Esophagus (tissue), 2 donors: ENCODE results near the gene TM7SF2. TPM values are rescaled to one million over a fixed set of nuclear protein-coding genes. Genes with fewer than 3 reads are reported as not detected.

ENCODE experiments used
- H3K27ac ChIP-seq, 2 donors: one replicate each; pipeline ENCODE4 v1.5.1; 2013; ENCODE audit warnings: low read depth in 2 of 2, mild to moderate bottlenecking in 2 of 2, inconsistent platforms in 1 of 2, low read length in 1 of 2, moderate library complexity in 1 of 2
- H3K27me3 ChIP-seq, 2 donors: one replicate each; pipeline ENCODE4 v1.6.1; 2013; ENCODE audit warnings: low read length in 2 of 2, control low read depth in 1 of 2, mild to moderate bottlenecking in 1 of 2; ENCODE audit not compliant: insufficient read depth in 2 of 2, control insufficient read depth in 1 of 2
- H3K36me3 ChIP-seq, 2 donors: one replicate each; pipeline ENCODE4 v1.6.1; 2013; ENCODE audit warnings: low read length in 1 of 2; ENCODE audit not compliant: control insufficient read depth in 2 of 2, insufficient read depth in 2 of 2
- H3K4me1 ChIP-seq, 2 donors: one replicate each; pipeline ENCODE4 v1.6.1; 2013; ENCODE audit warnings: low read length in 1 of 2; ENCODE audit not compliant: control insufficient read depth in 2 of 2, insufficient read depth in 2 of 2
- H3K4me3 ChIP-seq, 2 donors: one replicate each; pipeline ENCODE4 v1.5.1; 2013; ENCODE audit warnings: low read length in 2 of 2, mild to moderate bottlenecking in 2 of 2, low read depth in 1 of 2, moderate library complexity in 1 of 2
- H3K9me3 ChIP-seq, 2 donors: one replicate each; pipeline ENCODE4 v1.6.1; 2013; ENCODE audit warnings: mild to moderate bottlenecking in 2 of 2, low read depth in 1 of 2, low read length in 1 of 2, moderate library complexity in 1 of 2; ENCODE audit not compliant: control insufficient read depth in 2 of 2, insufficient read depth in 1 of 2
- WGBS, 2 donors: extraction: QIAGEN DNeasy Blood & Tissue Kit; methylation state at CpG; one replicate each; pipeline ENCODE4 v1.1.7; 2013; 5-methylcytosine and 5-hydroxymethylcytosine counted together
- polyA plus RNA-seq, 2 donors: library from polyadenylated mRNA; stranded (reverse); fragments of 200-250 nt; gene quantifications; one replicate each; pipeline ENCODE4 v1.2.3, GENCODE V29; 2013
- donor health status: healthy with polysubstance abuse.
- donor health status: Bipolar disorder and iron deficiency.

Gene TM7SF2
- polyA plus RNA-seq, 2 donors: 48.3 to 68.3 TPM

GRCh38 chr11:65072631-65072966, 39.1 kb upstream of the TM7SF2 start:
- no peak overlapping the region for H3K4me3 ChIP-seq
- H3K27ac ChIP-seq: no peak overlapping the region
- H3K4me1 ChIP-seq: no peaks in the 10 kb centered on the region
- WGBS, 2 donors: 61 to 79% methylated on average over 1 of the region's 1 CpG
- H3K27me3 ChIP-seq: no peaks in the 10 kb centered on the region
- H3K9me3 ChIP-seq: no peaks in the 10 kb centered on the region
- no peaks in the 10 kb centered on the region for H3K36me3 ChIP-seq

GRCh38 chr11:65077451-65077850, 34.2 kb upstream of the TM7SF2 start:
- Histone ChIP-seq H3K4me1 (no peaks in the 10 kb centered on the region), H3K36me3 (peaks cover 0 to 3% of the 10 kb centered on the region in 2 donors), H3K27ac (no peak overlapping the region), H3K9me3 (no peaks in the 10 kb centered on the region), H3K27me3 (no peaks in the 10 kb centered on the region), H3K4me3 (no peak overlapping the region)
- 87 to 89% methylated on average over 4 of the region's 4 CpGs for WGBS, 2 donors

GRCh38 chr11:65078151-65078550, 33.5 kb upstream of the TM7SF2 start:
- H3K4me1 ChIP-seq: no peaks in the 10 kb centered on the region
- no peaks in the 10 kb centered on the region for H3K27me3 ChIP-seq
- no peak overlapping the region for H3K4me3 ChIP-seq
- 54 to 61% methylated on average over 3 of the region's 3 CpGs for WGBS, 2 donors
- H3K27ac ChIP-seq: no peak overlapping the region
- H3K9me3 ChIP-seq: no peaks in the 10 kb centered on the region
- H3K36me3 ChIP-seq: peaks cover 0 to 3% of the 10 kb centered on the region in 2 donors

GRCh38 chr11:65078786-65079342, 32.8 kb upstream of the TM7SF2 start:
- Histone ChIP-seq H3K9me3 (no peaks in the 10 kb centered on the region), H3K27me3 (no peaks in the 10 kb centered on the region), H3K4me1 (no peaks in the 10 kb centered on the region), H3K27ac (no peak overlapping the region), H3K36me3 (peaks cover 0 to 3% of the 10 kb centered on the region in 2 donors), H3K4me3 (no peak overlapping the region)
- 86 to 95% methylated on average over 9 of the region's 9 CpGs for WGBS, 2 donors

- H3K4me1 ChIP-seq: peaks cover 0 to 3% of the 10 kb centered on the region in 2 donors
- H3K27me3 ChIP-seq: no peaks in the 10 kb centered on the region
- no peaks in the 10 kb centered on the region for H3K9me3 ChIP-seq
- peak overlapping the region in 1 of 2 donors; percentile 6 for H3K27ac ChIP-seq
- peaks cover 16 to 23% of the 10 kb centered on the region in 2 donors for H3K36me3 ChIP-seq
- peak overlapping the region; percentile 77 to 83 for H3K4me3 ChIP-seq
- whole genome bisulfite sequencing, 2 donors: 2 to 7% methylated on average over 13 of the region's 13 CpGs
Observed at GRCh38 chr11:65083134-65083833, 28.4 kb upstream of the TM7SF2 start.

GRCh38 chr11:65083834-65084597, 27.7 kb upstream of the TM7SF2 start, which contains the start of the genes CDCA5 and ZFPL1:
CDCA5 (minus strand) TSS chr11:65084040; CDS start chr11:65083978, 62 bp downstream.
ZFPL1 (plus strand) TSS chr11:65084222; CDS start chr11:65084699, 477 bp downstream.
- Histone ChIP-seq H3K27ac (peak within 1 kb of the TSS; percentile 98), H3K27me3 (no peaks in the 10 kb centered on the region), H3K36me3 (peaks cover 19 to 27% of the 10 kb centered on the region in 2 donors), H3K9me3 (no peaks in the 10 kb centered on the region), H3K4me3 (peak within 1 kb of the TSS; percentile 77 to 83), H3K4me1 (peaks cover 0 to 3% of the 10 kb centered on the region in 2 donors)
- 0% methylated on average over 79 of the region's 79 CpGs for WGBS, 2 donors

GRCh38 chr11:65084598-65085375, 26.9 kb upstream of the TM7SF2 start:
- no peaks in the 10 kb centered on the region for H3K9me3 ChIP-seq
- no peaks in the 10 kb centered on the region for H3K27me3 ChIP-seq
- H3K4me1 ChIP-seq: peaks cover 0 to 3% of the 10 kb centered on the region in 2 donors
- H3K27ac ChIP-seq: peak overlapping the region; percentile 98
- H3K4me3 ChIP-seq: peak overlapping the region; percentile 77 to 83
- H3K36me3 ChIP-seq: peaks cover 19 to 29% of the 10 kb centered on the region in 2 donors
- 39 to 43% methylated on average over 23 of the region's 23 CpGs for WGBS, 2 donors

GRCh38 chr11:65085446-65085845, 26.2 kb upstream of the TM7SF2 start:
- Histone ChIP-seq H3K27me3 (no peaks in the 10 kb centered on the region), H3K27ac (no peak overlapping the region), H3K9me3 (no peaks in the 10 kb centered on the region), H3K4me1 (peaks cover 0 to 3% of the 10 kb centered on the region in 2 donors), H3K36me3 (peaks cover 19 to 29% of the 10 kb centered on the region in 2 donors), H3K4me3 (no peak overlapping the region)
- 78 to 91% methylated on average over 4 of the region's 4 CpGs for WGBS, 2 donors

GRCh38 chr11:65086809-65087208, 24.9 kb upstream of the TM7SF2 start:
- no peaks in the 10 kb centered on the region for H3K9me3 ChIP-seq
- WGBS, 2 donors: 90 to 95% methylated on average over 9 of the region's 9 CpGs
- H3K27me3 ChIP-seq: no peaks in the 10 kb centered on the region
- peaks cover 19 to 29% of the 10 kb centered on the region in 2 donors for H3K36me3 ChIP-seq
- peaks cover 0 to 3% of the 10 kb centered on the region in 2 donors for H3K4me1 ChIP-seq
- no peak overlapping the region for H3K27ac ChIP-seq
- no peak overlapping the region for H3K4me3 ChIP-seq
